ENCODE results near the gene AFG3L2.
A peak's percentile ranks its signal among the peaks of the same experiment; 100 is the strongest.
"Not testable (repeated sequence)": the region's sequence is repeated elsewhere in the genome, so short reads cannot be mapped to it uniquely, and the experiment has no call there.

The AFG3L2 gene

DNA sequence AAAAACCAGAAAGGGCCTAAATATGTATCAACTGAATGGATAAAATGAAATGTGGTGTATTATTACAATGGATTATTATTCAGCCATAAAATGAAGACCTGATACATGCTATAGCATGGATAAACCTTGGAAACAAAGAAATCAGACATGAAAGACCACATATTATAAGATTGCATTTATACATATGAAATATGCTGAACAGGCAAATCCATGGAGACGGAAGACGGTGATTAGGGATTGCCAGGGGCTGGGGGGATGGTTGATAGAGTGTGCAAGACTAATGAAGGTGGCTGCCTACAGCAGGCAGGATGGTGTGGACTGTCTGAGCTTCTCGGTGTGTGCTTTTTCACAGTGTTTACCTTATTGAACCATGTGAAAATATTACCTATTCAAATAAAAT, 11.4 kb upstream of the AFG3L2 start:
- Histone ChIP-seq H3K27ac (no peak overlapping the region), H3K36me3 (replicated peaks) (no peaks in the 10 kb centered on the region), H3K27me3 (replicated peaks) (no peaks in the 10 kb centered on the region), H3K4me3 (ENCODE audit: low read depth, low read length) (no peak overlapping the region)
- DNase-seq = no peak
- in situ Hi-C loops (cut with HindIII; ENCODE audit: low pct_ligation_motif_present, low sequenced_read_pairs) = no loop called here
- TF ChIP-seq, protein P1, sequence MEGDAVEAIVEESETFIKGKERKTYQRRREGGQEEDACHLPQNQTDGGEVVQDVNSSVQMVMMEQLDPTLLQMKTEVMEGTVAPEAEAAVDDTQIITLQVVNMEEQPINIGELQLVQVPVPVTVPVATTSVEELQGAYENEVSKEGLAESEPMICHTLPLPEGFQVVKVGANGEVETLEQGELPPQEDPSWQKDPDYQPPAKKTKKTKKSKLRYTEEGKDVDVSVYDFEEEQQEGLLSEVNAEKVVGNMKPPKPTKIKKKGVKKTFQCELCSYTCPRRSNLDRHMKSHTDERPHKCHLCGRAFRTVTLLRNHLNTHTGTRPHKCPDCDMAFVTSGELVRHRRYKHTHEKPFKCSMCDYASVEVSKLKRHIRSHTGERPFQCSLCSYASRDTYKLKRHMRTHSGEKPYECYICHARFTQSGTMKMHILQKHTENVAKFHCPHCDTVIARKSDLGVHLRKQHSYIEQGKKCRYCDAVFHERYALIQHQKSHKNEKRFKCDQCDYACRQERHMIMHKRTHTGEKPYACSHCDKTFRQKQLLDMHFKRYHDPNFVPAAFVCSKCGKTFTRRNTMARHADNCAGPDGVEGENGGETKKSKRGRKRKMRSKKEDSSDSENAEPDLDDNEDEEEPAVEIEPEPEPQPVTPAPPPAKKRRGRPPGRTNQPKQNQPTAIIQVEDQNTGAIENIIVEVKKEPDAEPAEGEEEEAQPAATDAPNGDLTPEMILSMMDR (IDR thresholded peaks at IDR 0.05; ENCODE audit: low read depth, low read length, missing control alignments) = no peak

- in situ Hi-C loops (cut with HindIII; ENCODE audit: low pct_ligation_motif_present, low sequenced_read_pairs) = no loop called here
- Histone ChIP-seq H3K4me3 (ENCODE audit: low read depth, low read length) (no peak overlapping the region), H3K27ac (no peak overlapping the region), H3K27me3 (replicated peaks) (no peaks in the 10 kb centered on the region), H3K36me3 (replicated peaks) (no peaks in the 10 kb centered on the region)
- DNase-seq = no peak
- TF ChIP-seq, protein P1 (IDR thresholded peaks at IDR 0.05; ENCODE audit: low read depth, low read length, missing control alignments) = no peak
Measured at GRCh38 chr18:12384261-12384660, 7.2 kb upstream of the AFG3L2 start.

GRCh38 chr18:12383759-12384158, 6.7 kb upstream of the AFG3L2 start:
- in situ Hi-C loops (cut with HindIII; ENCODE audit: low pct_ligation_motif_present, low sequenced_read_pairs); H3K36me3 ChIP-seq (replicated peaks); H3K27ac ChIP-seq; H3K4me3 ChIP-seq (ENCODE audit: low read depth, low read length); H3K27me3 ChIP-seq (replicated peaks); DNase-seq: not testable (repeated sequence)

DNA sequence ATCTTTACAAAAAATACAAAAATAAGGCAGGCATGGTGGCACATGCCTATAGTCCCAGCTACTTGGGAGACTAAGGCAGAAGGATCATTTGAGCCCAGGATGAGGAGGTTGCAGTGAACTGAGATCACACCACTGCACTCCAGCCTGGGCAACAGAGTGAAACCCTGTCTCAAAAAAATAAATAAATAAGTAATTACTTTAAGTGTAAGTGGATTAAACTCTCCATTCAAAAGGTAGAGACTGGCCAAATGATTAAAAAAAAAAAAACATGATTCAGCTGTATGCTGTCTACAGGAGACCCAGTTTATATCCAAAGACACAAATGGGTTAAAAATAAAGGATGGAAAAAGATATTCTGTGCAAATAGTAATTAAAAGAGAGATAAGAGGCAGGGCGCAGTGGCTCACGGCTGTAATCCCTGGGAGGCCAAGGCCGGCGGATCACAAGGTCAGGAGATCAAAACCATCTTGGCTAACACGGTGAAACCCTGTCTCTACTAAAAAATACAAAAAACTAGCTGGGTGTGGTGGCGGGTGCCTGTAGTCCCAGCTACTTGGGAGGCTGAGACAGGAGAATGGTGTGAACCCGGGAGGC, 5.3 kb upstream of the AFG3L2 start:
- in situ Hi-C loops (cut with HindIII; ENCODE audit: low pct_ligation_motif_present, low sequenced_read_pairs); DNase-seq; H3K36me3 ChIP-seq (replicated peaks); H3K27ac ChIP-seq; H3K27me3 ChIP-seq (replicated peaks); H3K4me3 ChIP-seq (ENCODE audit: low read depth, low read length): not testable (repeated sequence)

- DNase-seq; H3K27me3 ChIP-seq (replicated peaks); in situ Hi-C loops (cut with HindIII; ENCODE audit: low pct_ligation_motif_present, low sequenced_read_pairs); H3K36me3 ChIP-seq (replicated peaks): not testable (repeated sequence)
- Histone ChIP-seq H3K4me3 (ENCODE audit: low read depth, low read length) (peak overlapping the region; percentile 68), H3K27ac (peak overlapping the region; percentile 97)
Measured at GRCh38 chr18:12378198-12378558, 1.2 kb upstream of the AFG3L2 start.

GRCh38 chr18:12377556-12378197, 650 bp upstream of the AFG3L2 start:
- Histone ChIP-seq H3K4me3 (ENCODE audit: low read depth, low read length) (peak overlapping the region; percentile 68), H3K36me3 (replicated peaks) (no peaks in the 10 kb centered on the region), H3K27ac (peak overlapping the region; percentile 97), H3K27me3 (replicated peaks) (no peaks in the 10 kb centered on the region)
- DNase-seq = no peak
- TF ChIP-seq, protein P1 (IDR thresholded peaks at IDR 0.05; ENCODE audit: low read depth, low read length, missing control alignments) = peak; percentile 48
- in situ Hi-C loops (cut with HindIII; ENCODE audit: low pct_ligation_motif_present, low sequenced_read_pairs) = no loop called here

DNA sequence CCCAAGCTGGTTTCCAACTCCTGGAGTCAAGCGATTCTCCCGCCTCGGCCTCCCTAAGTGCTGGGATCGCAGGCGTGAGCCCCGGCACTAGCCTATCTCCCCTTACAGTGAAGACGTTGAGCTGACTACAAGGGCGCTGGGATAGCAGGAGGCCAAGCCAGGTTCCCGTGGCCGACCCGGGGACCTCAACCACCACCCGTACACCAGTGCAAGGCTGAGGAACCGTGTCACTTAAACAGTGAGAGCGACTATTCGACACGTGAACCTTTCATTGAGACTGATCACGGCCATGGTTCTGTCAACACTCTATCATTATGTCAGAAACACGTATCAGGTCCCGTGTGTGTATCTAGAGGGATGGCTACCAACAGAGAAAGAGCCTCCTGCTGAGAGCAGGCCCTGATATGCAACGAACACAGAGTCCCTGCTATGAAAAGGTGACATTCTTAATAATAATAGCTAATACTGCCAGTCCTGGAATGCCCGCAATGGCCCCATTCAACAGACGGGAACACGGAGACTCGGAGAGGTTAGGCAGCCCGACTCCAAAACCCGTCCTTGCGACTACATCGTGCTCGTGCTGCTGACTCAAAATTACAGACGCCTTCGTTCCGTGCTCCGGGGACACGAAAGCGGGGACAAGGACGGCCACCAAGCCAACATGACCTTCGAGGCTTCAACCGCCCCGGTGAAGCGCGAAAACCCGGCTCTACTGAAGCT, 833 bp downstream of the AFG3L2 start:
- DNase-seq = peak; percentile 18
- Histone ChIP-seq H3K27me3 (replicated peaks) (no peaks in the 10 kb centered on the region), H3K4me3 (ENCODE audit: low read depth, low read length) (peak overlapping the region; percentile 74), H3K36me3 (replicated peaks) (no peaks in the 10 kb centered on the region), H3K27ac (peak overlapping the region; percentile 95)
- in situ Hi-C loops (cut with HindIII; ENCODE audit: low pct_ligation_motif_present, low sequenced_read_pairs) = no loop called here
- TF ChIP-seq, protein P1 (IDR thresholded peaks at IDR 0.05; ENCODE audit: low read depth, low read length, missing control alignments) = no peak

Data from brain microvascular endothelial cell (primary cell).